Right cardiac atrium (tissue), 5 donors: ENCODE results near the gene OR2B6. TPM values are rescaled to one million over a fixed set of nuclear protein-coding genes. Genes with fewer than 3 reads are reported as not detected.
"Not testable (repeated sequence)": the region's sequence is repeated elsewhere in the genome, so short reads cannot be mapped to it uniquely, and the experiment has no call there.

Source experiments
- ATAC-seq, 2 donors: fragments of 200-7000 bp; cut with Tn5 transposase; one replicate each; pipeline versions ENCODE4 v1.8.0 to v1.9.1; 2020; ENCODE audit warnings: moderate library complexity in 2 of 2, mild to moderate bottlenecking in 1 of 2
- DNase-seq, 3 donors: peaks; one replicate each; pipeline ENCODE4 v3.0.0-alpha.2; 2020
- H3K27ac ChIP-seq: one replicate; pipeline ENCODE4 v1.5.1; 2013; ENCODE audit warnings: mild to moderate bottlenecking, low read length, control low read depth, moderate library complexity
- H3K27me3 ChIP-seq: one replicate; pipeline ENCODE4 v1.6.1; 2013; ENCODE audit not compliant: control insufficient read depth, insufficient read depth
- H3K4me1 ChIP-seq: one replicate; pipeline ENCODE4 v1.6.1; 2013; ENCODE audit warnings: low read length; ENCODE audit not compliant: control insufficient read depth, insufficient read depth
- H3K4me3 ChIP-seq: one replicate; pipeline ENCODE4 v1.5.1; 2013; ENCODE audit warnings: low read length, control low read depth
- H3K9me3 ChIP-seq: one replicate; pipeline ENCODE4 v1.6.1; 2013; ENCODE audit warnings: low read length; ENCODE audit not compliant: control insufficient read depth
- WGBS: extraction: QIAGEN DNeasy Blood & Tissue Kit; methylation state at CpG from one replicate; pipeline ENCODE4 v1.1.7; 2013; 5-methylcytosine and 5-hydroxymethylcytosine counted together
- intact Hi-C, 4 donors: fragments of 100-400 bp; cut with DNase I; formaldehyde crosslinking; loops; one replicate each; pipeline versions ENCODE4 v1.11.0 to v1.14.0; 2022 to 2023
- long read RNA-seq, 4 donors: library from polyadenylated mRNA; unstranded; transcript quantifications; one replicate each; pipeline ENCODE4 v2.0.0, GENCODE V29; 2020 to 2021
- polyA plus RNA-seq: library from polyadenylated mRNA; stranded (reverse); fragments of 200-250 nt; gene quantifications from one replicate; pipeline ENCODE4 v1.2.3, GENCODE V29; 2013
- total RNA-seq, 4 donors: library from RNA; stranded (reverse); fragmentation: NEBNext Ultra II Directional; extraction: Animal tissue kit (Norgen Biotek cat#: 25700); gene quantifications; one replicate each; pipeline ENCODE4 v1.2.1, GENCODE V29; 2021
- donor health status: healthy with polysubstance abuse.
- donor health status: DM: no; HTN: yes; CAD: no.
- donor health status: DM: no; HTN: no; CAD: no.
- donor health status: DM: no; HTN: yes; CAD: no; lungs with severe emphysema.
- donor health status: DM: yes; HTN: yes; CAD: no.

Gene OR2B6
- not detected for total RNA-seq
- polyA plus RNA-seq: not detected
- long read RNA-seq, donor 1: 0 reads
- long read RNA-seq, donor 2: 0 reads
- long read RNA-seq, donor 3: 0 reads
- long read RNA-seq, donor 4: 0 reads

- H3K27me3 ChIP-seq: no peaks in the 10 kb centered on the region
- no peaks in the 10 kb centered on the region for H3K9me3 ChIP-seq
- no peak within 1 kb of the TSS for H3K4me3 ChIP-seq
- 51% methylated on average over 1 of the region's 1 CpG for WGBS
- no peak within 1 kb of the TSS for H3K27ac ChIP-seq
- DNase-seq: no peak
- no peak for ATAC-seq
- H3K4me1 ChIP-seq: no peaks in the 10 kb centered on the region
- intact Hi-C loops: no loop called here
These were observed at the start of gene OR2B6 for GRCh38 chr6:27956941-27957340. Gene OR2B6, plus strand, starts transcription at chr6:27957241. Its CDS starts 0 bp downstream, at chr6:27957241.

- Histone ChIP-seq H3K4me1 (no peaks in the 10 kb centered on the region), H3K27ac (no peak overlapping the region), H3K9me3 (no peaks in the 10 kb centered on the region), H3K4me3 (no peak overlapping the region), H3K27me3 (no peaks in the 10 kb centered on the region)
- ATAC-seq (no peak), DNase-seq (no peak)
- intact Hi-C loops: loop anchor here in 1 of 4 donors (10.0 kb wide), 1 partner anchor 403 kb away; no protein-coding TSS in a partner anchor
- 72% methylated on average over 1 of the region's 1 CpG for WGBS
These were observed 49.0 kb upstream of the OR2B6 start for GRCh38 chr6:27908017-27908416.

- no peaks in the 10 kb centered on the region for H3K9me3 ChIP-seq
- no peak within 1 kb of the TSS for H3K27ac ChIP-seq
- no peak within 1 kb of the TSS for H3K4me3 ChIP-seq
- no peak for ATAC-seq
- WGBS: 67% methylated on average over 2 of the region's 2 CpGs
- no peaks in the 10 kb centered on the region for H3K4me1 ChIP-seq
- intact Hi-C loops: no loop called here
- no peaks in the 10 kb centered on the region for H3K27me3 ChIP-seq
- no peak for DNase-seq
These were observed 45.0 kb upstream of the OR2B6 start, which contains the start of gene OR2B2 for GRCh38 chr6:27911956-27912446. Gene OR2B2, minus strand, starts transcription at chr6:27912396. Its CDS starts 77 bp downstream, at chr6:27912319.

GRCh38 chr6:27922949-27923348, 34.1 kb upstream of the OR2B6 start:
- ATAC-seq: no peak
- no peak for DNase-seq
- H3K4me1 ChIP-seq: no peaks in the 10 kb centered on the region
- intact Hi-C loops: no loop called here
- H3K9me3 ChIP-seq: no peaks in the 10 kb centered on the region
- H3K27ac ChIP-seq: no peak overlapping the region
- H3K4me3 ChIP-seq: no peak overlapping the region
- H3K27me3 ChIP-seq: no peaks in the 10 kb centered on the region

GRCh38 chr6:27924179-27924578, 32.9 kb upstream of the OR2B6 start:
- intact Hi-C loops: no loop called here
- ATAC-seq: no peak
- Histone ChIP-seq H3K4me3 (no peak overlapping the region), H3K9me3 (no peaks in the 10 kb centered on the region), H3K4me1 (no peaks in the 10 kb centered on the region), H3K27ac (no peak overlapping the region), H3K27me3 (no peaks in the 10 kb centered on the region)
- no peak for DNase-seq
- WGBS: 80% methylated on average over 6 of the region's 6 CpGs

GRCh38 chr6:27928041-27928440, 29.0 kb upstream of the OR2B6 start:
- H3K4me1 ChIP-seq, ATAC-seq, DNase-seq, H3K9me3 ChIP-seq, H3K27ac ChIP-seq, H3K27me3 ChIP-seq, H3K4me3 ChIP-seq, intact Hi-C loops: not testable (repeated sequence)
- WGBS: 84% methylated on average over 2 of the region's 2 CpGs

GRCh38 chr6:27929930-27930329, 27.1 kb upstream of the OR2B6 start:
- ATAC-seq, H3K4me1 ChIP-seq, H3K27me3 ChIP-seq, H3K9me3 ChIP-seq, H3K27ac ChIP-seq, intact Hi-C loops, DNase-seq, H3K4me3 ChIP-seq: not testable (repeated sequence)
- 70% methylated on average over 5 of the region's 5 CpGs for whole genome bisulfite sequencing

- Histone ChIP-seq H3K27me3 (no peaks in the 10 kb centered on the region), H3K4me3 (no peak overlapping the region), H3K4me1 (no peaks in the 10 kb centered on the region), H3K27ac (no peak overlapping the region), H3K9me3 (no peaks in the 10 kb centered on the region)
- no peak for ATAC-seq
- WGBS: 76% methylated on average over 2 of the region's 2 CpGs
- no peak for DNase-seq
- intact Hi-C loops: no loop called here
These were observed 25.8 kb upstream of the OR2B6 start for GRCh38 chr6:27931209-27931608.

GRCh38 chr6:27940766-27941165, 16.3 kb upstream of the OR2B6 start:
- Histone ChIP-seq H3K4me1 (no peaks in the 10 kb centered on the region), H3K27me3 (no peaks in the 10 kb centered on the region), H3K4me3 (no peak overlapping the region), H3K9me3 (no peaks in the 10 kb centered on the region), H3K27ac (no peak overlapping the region)
- DNase-seq (no peak), ATAC-seq (no peak)
- intact Hi-C loops: no loop called here
- 70% methylated on average over 1 of the region's 1 CpG for WGBS

- WGBS: 32% methylated on average over 6 of the region's 6 CpGs
- H3K9me3 ChIP-seq, DNase-seq, intact Hi-C loops, H3K27me3 ChIP-seq, H3K4me1 ChIP-seq, H3K27ac ChIP-seq, H3K4me3 ChIP-seq, ATAC-seq: not testable (repeated sequence)
These were observed 14.0 kb upstream of the OR2B6 start for GRCh38 chr6:27943072-27943471.

- ATAC-seq: no peak
- Histone ChIP-seq H3K4me3 (no peak overlapping the region), H3K9me3 (no peaks in the 10 kb centered on the region), H3K4me1 (no peaks in the 10 kb centered on the region), H3K27me3 (no peaks in the 10 kb centered on the region), H3K27ac (no peak overlapping the region)
- WGBS: 67% methylated on average over 1 of the region's 1 CpG
- intact Hi-C loops: no loop called here
- DNase-seq: no peak
These were observed 8.8 kb upstream of the OR2B6 start for GRCh38 chr6:27948237-27948636.

- intact Hi-C loops: no loop called here
- H3K27me3 ChIP-seq: no peaks in the 10 kb centered on the region
- no peaks in the 10 kb centered on the region for H3K9me3 ChIP-seq
- no peak for ATAC-seq
- no peaks in the 10 kb centered on the region for H3K4me1 ChIP-seq
- no peak overlapping the region for H3K27ac ChIP-seq
- 51% methylated on average over 1 of the region's 1 CpG for WGBS
- no peak for DNase-seq
- H3K4me3 ChIP-seq: no peak overlapping the region
These were observed 6.0 kb upstream of the OR2B6 start for GRCh38 chr6:27951040-27951439.
